Fibroblast of villous mesenchyme (primary cell): ENCODE data around the gene GLIPR2. TPM values are rescaled to one million over a fixed set of nuclear protein-coding genes. Genes with fewer than 3 reads are reported as not detected.

Source experiments
- DNase-seq: peaks from one replicate; pipeline ENCODE4 v3.0.0-alpha.2; 2010; ENCODE audit warnings: low read depth
- H3K4me3 ChIP-seq: 2 replicates; pipeline ENCODE4 v1.5.1; 2011; ENCODE audit warnings: low read depth, mild to moderate bottlenecking, low read length
- total RNA-seq: library from RNA; depleted of rRNA; stranded (reverse); fragments of >200 nt; gene quantifications from 2 replicates; pipeline ENCODE4 v1.2.3, GENCODE V29; 2012
- TF ChIP-seq, protein P1 (sequence below): IDR thresholded peaks from 2 replicates; pipeline ENCODE4 v1.5.1; 2012; ENCODE audit warnings: low read depth, mild to moderate bottlenecking, low read length; ENCODE audit not compliant: insufficient read depth

Gene GLIPR2
- total RNA-seq, 1 donor: 29.4 TPM

DNA sequence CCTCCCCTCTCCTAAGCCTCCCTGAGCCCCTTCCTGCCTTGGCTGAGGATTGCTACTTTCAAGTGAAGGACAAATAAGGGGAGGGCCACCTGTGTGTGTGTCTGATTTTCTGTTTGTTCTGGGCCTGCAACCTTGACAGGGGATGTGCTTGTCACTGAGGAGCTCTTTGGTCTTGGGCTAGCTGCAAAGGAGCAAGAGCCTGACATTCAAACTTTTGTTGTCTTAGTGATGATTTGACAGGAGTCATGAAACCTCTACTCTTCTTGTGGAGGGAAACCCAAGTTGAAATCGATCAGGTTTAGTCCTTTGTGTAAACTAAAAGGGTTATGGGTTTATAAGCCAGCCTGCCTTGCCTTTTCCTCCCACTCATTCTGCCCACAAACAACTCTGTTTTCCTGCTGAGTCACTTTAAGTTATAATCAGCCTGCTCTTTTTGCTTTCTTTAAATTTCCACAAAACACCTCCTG is 71.0 kb downstream of the GLIPR2 start:
- TF ChIP-seq, protein P1, sequence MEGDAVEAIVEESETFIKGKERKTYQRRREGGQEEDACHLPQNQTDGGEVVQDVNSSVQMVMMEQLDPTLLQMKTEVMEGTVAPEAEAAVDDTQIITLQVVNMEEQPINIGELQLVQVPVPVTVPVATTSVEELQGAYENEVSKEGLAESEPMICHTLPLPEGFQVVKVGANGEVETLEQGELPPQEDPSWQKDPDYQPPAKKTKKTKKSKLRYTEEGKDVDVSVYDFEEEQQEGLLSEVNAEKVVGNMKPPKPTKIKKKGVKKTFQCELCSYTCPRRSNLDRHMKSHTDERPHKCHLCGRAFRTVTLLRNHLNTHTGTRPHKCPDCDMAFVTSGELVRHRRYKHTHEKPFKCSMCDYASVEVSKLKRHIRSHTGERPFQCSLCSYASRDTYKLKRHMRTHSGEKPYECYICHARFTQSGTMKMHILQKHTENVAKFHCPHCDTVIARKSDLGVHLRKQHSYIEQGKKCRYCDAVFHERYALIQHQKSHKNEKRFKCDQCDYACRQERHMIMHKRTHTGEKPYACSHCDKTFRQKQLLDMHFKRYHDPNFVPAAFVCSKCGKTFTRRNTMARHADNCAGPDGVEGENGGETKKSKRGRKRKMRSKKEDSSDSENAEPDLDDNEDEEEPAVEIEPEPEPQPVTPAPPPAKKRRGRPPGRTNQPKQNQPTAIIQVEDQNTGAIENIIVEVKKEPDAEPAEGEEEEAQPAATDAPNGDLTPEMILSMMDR: no peak
- DNase-seq: peak; percentile 57
- no peak overlapping the region for H3K4me3 ChIP-seq

DNA sequence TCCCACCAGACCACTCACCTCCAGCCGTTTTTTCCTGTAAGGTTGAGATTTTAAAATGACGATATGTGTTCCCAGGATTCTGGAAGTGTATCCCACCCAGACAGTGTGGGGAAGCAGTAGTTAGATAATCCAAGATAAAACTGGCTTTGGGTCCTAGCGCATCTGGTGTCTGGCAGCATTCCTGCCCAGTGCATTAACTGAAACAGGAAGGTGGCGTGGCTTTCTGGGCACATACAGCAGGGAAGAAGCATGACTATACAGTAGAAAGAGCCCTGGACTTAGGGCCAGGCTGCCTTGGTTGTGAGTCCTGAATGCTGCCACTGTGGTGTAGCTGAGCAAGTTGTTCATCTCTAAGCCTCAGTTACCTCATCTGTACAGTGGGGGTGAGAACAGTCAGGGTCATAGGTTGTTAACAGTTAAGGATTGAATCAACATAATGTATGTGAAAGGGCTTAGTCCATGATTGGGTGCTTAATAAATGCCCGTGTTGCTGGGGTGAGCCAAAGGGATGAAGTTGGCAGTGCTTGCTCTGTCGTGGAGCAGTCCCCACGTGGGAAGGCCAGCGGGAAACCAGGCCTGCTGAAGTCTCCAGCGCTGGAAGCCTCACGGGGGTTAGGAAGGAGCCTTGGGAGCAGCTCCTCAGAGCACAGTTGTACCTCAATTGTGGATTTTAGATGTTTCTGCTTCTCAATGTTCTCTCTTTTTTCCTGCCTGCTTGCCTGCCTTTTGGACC is 72.2 kb downstream of the GLIPR2 start:
- H3K4me3 ChIP-seq: no peak overlapping the region
- no peak for DNase-seq
- TF ChIP-seq, protein P1: no peak

DNA sequence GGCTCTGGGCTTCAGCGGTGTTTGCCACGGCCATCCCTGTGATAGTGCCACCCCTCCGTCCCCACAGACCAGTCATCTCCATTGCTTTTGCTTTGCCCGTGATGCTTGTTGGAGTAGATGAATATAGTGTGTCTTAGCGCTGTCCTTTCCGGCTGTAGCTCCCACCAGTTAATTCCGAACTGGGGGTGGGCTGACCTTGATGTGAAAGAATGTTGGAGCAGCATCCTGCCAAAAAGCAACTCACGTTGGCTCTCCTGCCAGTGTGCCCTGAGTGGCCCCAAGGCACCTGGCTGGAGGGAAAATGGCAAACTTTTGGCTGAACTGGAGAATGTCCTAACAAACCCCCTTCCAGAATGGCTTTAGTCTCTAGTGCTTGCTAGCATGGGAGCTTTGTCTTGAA is 74.2 kb downstream of the GLIPR2 start:
- DNase-seq: no peak
- H3K4me3 ChIP-seq: no peak overlapping the region
- TF ChIP-seq, protein P1: no peak

DNA sequence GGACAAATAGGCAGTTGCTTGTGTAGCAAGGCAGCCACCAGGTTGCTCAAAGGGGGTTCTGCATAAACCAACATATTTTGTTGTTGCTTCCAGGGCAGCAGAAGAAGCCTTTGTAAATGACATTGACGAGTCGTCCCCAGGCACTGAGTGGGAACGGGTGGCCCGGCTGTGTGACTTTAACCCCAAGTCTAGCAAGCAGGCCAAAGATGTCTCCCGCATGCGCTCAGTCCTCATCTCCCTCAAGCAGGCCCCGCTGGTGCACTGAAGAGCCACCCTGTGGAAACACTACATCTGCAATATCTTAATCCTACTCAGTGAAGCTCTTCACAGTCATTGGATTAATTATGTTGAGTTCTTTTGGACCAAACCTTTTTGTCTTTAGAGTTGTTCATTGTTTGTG is 75.0 kb downstream of the GLIPR2 start:
- no peak for DNase-seq
- H3K4me3 ChIP-seq: no peak overlapping the region
- TF ChIP-seq, protein P1: no peak

DNA sequence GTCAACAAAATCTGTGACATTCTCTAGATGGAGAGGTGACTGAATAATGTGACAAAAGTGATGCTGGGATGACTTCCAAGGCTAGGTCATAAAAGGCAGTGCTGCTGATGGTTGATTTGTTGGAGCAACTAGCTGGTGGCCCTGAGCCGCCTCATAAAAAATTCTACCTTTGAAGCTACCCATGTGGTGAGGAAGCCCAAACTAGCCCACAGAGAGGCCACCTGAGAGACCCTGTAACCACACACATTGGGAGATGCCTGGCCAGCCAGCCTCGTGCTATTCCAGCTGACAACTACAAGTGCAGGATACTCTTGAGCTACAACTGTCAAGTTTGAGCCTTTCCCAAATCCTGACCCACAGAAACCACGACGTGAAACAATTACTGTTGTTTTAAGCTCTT is 76.9 kb downstream of the GLIPR2 start:
- no peak for DNase-seq
- no peak overlapping the region for H3K4me3 ChIP-seq
- TF ChIP-seq, protein P1: no peak

Other genes starting within 250 kb of the GLIPR2 start
- 0.43 and 0.97 TPM in 2 replicates for gene HRCT1, start 230.5 kb upstream of the GLIPR2 start, total RNA-seq
- gene SPAAR, start 227.2 kb upstream of the GLIPR2 start, total RNA-seq: not detected in 2 replicates
- under 0.01 and 0.32 TPM in 2 replicates for gene OR2S2, start 178.6 kb upstream of the GLIPR2 start, total RNA-seq
- gene RECK, start 99.8 kb upstream of the GLIPR2 start, total RNA-seq: 30.9 and 32.8 TPM in 2 replicates
- 0.43 and 2.3 TPM in 2 replicates for gene CCIN, start 32.7 kb downstream of the GLIPR2 start, total RNA-seq
- 194 and 265 TPM in 2 replicates for gene CLTA, start 54.2 kb downstream of the GLIPR2 start, total RNA-seq
- 24.2 and 32.4 TPM in 2 replicates for gene GNE, start 121.7 kb downstream of the GLIPR2 start, total RNA-seq